ENCODE results near the gene UQCC3. TPM values are rescaled to one million over a fixed set of nuclear protein-coding genes. Genes with fewer than 3 reads are reported as not detected.
A peak's percentile ranks its signal among the peaks of the same experiment; 100 is the strongest.
"Not testable (repeated sequence)": the region's sequence is repeated elsewhere in the genome, so short reads cannot be mapped to it uniquely, and the experiment has no call there.

UQCC3 gene
- total RNA-seq, 1 donor from 2014 or later: 27.9 TPM

DNA sequence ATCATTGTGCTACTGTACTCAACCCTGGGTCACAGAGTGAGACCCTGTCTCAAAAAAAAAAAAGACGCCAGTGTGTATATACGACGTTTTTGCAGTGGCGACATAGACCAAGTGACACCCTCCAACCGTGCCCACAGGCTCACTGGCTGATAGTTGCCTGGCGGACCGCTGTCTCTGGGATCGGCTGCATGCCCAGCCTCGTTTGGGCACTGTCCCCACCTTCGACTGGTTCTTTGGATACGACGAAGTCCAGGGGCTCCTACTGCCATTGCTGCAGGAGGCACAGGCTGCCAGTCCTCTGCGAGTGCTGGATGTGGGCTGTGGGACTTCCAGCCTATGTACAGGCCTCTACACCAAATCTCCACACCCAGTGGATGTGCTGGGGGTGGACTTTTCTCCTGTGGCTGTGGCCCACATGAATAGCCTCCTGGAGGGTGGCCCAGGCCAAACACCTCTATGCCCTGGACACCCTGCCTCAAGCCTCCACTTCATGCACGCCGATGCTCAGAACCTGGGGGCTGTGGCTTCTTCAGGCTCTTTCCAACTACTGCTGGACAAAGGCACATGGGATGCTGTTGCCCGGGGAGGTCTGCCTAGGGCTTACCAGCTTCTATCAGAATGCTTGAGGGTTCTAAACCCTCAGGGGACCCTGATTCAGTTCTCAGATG, 5.1 kb upstream of the UQCC3 start:
- peak overlapping the region; percentile 69 for H3K4me3 ChIP-seq (ENCODE audit: low read depth, low read length)
- DNase-seq (ENCODE audit: low read depth): no peak
- TF ChIP-seq, protein P1, sequence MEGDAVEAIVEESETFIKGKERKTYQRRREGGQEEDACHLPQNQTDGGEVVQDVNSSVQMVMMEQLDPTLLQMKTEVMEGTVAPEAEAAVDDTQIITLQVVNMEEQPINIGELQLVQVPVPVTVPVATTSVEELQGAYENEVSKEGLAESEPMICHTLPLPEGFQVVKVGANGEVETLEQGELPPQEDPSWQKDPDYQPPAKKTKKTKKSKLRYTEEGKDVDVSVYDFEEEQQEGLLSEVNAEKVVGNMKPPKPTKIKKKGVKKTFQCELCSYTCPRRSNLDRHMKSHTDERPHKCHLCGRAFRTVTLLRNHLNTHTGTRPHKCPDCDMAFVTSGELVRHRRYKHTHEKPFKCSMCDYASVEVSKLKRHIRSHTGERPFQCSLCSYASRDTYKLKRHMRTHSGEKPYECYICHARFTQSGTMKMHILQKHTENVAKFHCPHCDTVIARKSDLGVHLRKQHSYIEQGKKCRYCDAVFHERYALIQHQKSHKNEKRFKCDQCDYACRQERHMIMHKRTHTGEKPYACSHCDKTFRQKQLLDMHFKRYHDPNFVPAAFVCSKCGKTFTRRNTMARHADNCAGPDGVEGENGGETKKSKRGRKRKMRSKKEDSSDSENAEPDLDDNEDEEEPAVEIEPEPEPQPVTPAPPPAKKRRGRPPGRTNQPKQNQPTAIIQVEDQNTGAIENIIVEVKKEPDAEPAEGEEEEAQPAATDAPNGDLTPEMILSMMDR (conservative IDR thresholded peaks at IDR 0.05; ENCODE audit: low read depth, low read length): no peak

GRCh38 chr11:62667460-62667859, 4.0 kb upstream of the UQCC3 start:
- no peak for DNase-seq (ENCODE audit: low read depth)
- TF ChIP-seq, protein P1 (conservative IDR thresholded peaks at IDR 0.05; ENCODE audit: low read depth, low read length): no peak
- H3K4me3 ChIP-seq (ENCODE audit: low read depth, low read length): no peak overlapping the region

DNA sequence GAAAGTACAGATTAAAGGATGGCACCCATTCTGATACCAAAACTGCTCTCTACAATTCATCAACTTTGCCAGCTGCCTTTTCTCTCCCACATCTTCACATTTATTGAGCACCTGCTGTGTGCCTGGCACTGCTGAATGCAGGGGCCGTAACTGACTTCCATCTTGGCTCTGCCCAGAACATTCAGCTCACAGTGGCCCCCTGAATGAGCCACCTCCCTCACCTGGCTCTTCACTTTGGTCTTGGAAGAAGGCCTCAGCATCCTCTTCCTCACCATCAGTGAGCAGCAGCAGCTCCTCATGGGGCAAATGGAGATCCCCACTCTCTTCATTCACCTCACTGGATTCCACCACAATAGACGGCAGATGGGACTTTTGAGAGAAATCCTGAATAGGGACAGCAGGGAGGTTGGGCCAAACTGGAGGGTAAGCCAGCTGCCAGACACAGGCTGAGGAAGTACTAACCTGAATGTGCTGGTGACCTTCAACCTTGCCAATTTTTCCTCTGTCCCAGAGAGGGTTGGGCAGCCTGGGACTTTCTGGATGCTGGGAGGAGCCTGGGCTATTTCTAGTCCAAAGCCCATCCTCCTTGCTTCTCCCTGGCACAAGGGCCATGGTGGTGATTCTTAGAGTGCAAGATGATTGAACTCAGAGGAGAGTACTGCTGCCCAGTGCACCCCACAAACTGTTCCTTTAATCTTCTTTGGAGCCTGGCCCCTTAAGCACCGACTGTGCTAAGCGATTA, 1.9 kb upstream of the UQCC3 start:
- DNase-seq (ENCODE audit: low read depth): no peak
- H3K4me3 ChIP-seq (ENCODE audit: low read depth, low read length): no peak overlapping the region

DNA sequence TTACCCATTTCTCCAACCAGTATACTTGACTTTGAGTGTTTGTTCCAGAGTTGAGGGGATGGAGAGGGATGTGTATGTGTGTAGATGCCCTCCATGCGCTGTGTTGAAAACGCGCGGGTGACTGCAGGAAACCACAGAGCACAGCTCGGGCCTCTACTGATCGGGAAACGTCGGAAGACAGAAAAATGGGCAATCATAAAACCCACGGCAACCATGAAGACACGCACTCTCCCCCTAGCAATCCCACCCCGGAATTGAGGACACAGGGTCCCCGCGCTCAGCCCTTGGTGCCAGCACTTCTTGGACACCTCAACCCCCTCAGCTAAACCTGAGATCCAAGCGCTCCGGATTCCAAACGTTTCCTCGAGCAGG, 251 bp upstream of the UQCC3 start:
- H3K4me3 ChIP-seq (ENCODE audit: low read depth, low read length): peak overlapping the region; percentile 92
- TF ChIP-seq, protein P1 (conservative IDR thresholded peaks at IDR 0.05; ENCODE audit: low read depth, low read length): no peak
- DNase-seq (ENCODE audit: low read depth): no peak

More for the DNA sequence above, 1.9 kb upstream of the UQCC3 start:
- TF ChIP-seq, protein P1 (conservative IDR thresholded peaks at IDR 0.05; ENCODE audit: low read depth, low read length): no peak

GRCh38 chr11:62673196-62673525, 1.7 kb downstream of the UQCC3 start:
- no peak overlapping the region for H3K4me3 ChIP-seq (ENCODE audit: low read depth, low read length)
- no peak for DNase-seq (ENCODE audit: low read depth)
- TF ChIP-seq, protein P1 (conservative IDR thresholded peaks at IDR 0.05; ENCODE audit: low read depth, low read length): no peak

GRCh38 chr11:62675415-62675814, 3.9 kb downstream of the UQCC3 start:
- DNase-seq (ENCODE audit: low read depth): not testable (repeated sequence)

DNA sequence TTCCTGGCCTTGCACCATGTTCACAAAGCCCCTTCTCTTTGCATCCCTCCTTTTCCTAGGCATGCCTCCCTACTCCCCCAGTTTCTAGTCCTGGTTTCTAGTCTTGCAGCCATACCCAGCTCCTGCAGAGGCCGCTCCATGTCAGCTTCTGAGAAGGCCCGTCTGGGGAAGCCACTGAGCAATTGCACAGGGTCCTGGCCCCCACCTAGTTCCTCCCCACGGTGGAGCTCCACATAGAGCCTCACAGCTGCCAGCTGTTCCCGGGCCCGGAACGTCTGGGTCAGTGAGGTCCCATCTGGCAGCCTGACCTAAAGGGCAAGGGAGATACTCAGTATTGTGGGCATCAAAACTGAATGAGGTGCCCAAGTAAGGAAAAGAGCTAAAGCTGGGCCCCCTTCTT, 5.2 kb downstream of the UQCC3 start:
- DNase-seq (ENCODE audit: low read depth): no peak
- H3K4me3 ChIP-seq (ENCODE audit: low read depth, low read length): no peak overlapping the region
- TF ChIP-seq, protein P1 (conservative IDR thresholded peaks at IDR 0.05; ENCODE audit: low read depth, low read length): peak; percentile 21

More at GRCh38 chr11:62675415-62675814, 3.9 kb downstream of the UQCC3 start:
- not testable (repeated sequence) for H3K4me3 ChIP-seq (ENCODE audit: low read depth, low read length)
